Lung microvascular endothelial cell (primary cell): ENCODE results near the gene CDK2. TPM values are rescaled to one million over a fixed set of nuclear protein-coding genes. Genes with fewer than 3 reads are reported as not detected.

Experiments
- DNase-seq, 2 donors: peaks; one replicate each; pipeline versions ENCODE4 v3.0.0 to v3.0.0-alpha.2; 2010; ENCODE audit warnings: low read depth in 2 of 2
- total RNA-seq: library from RNA; depleted of rRNA; stranded (reverse); fragments of >200 nt; gene quantifications from 2 replicates; pipeline ENCODE4 v1.2.1, GENCODE V29; 2014

Gene CDK2
- total RNA-seq, 1 donor from 2014 or later = 20.8 TPM

DNA sequence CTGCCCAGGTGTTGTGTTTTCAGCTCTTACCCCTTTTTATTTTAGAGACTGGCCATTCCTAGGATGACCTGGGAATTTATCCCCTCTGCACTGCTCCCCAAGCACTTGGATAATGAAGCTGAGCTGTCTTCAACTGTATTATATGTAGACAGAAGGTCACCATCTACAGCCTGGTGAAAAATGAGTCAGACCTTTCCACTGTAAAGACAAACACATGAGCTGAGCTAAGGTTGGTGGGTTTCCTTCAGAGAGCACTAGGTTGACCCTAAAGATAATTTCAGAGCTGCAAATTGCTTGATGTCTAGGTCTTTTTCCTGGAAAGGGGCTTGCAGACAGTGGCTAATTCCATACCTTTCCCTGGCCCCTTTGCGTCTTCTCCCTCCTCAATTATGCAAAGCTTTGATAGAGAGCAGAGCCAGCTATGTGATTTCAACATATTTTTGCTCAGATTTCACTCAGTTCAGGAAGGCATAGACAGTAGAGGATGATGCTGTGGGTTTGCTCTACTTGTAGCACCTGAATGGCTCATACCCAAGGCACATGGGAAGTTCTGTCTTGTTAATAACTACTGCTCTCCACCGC, 45.0 kb downstream of the CDK2 start:
- DNase-seq = no peak

- no peak for DNase-seq
Observed at GRCh38 chr12:56013482-56013881, 46.9 kb downstream of the CDK2 start.

DNA sequence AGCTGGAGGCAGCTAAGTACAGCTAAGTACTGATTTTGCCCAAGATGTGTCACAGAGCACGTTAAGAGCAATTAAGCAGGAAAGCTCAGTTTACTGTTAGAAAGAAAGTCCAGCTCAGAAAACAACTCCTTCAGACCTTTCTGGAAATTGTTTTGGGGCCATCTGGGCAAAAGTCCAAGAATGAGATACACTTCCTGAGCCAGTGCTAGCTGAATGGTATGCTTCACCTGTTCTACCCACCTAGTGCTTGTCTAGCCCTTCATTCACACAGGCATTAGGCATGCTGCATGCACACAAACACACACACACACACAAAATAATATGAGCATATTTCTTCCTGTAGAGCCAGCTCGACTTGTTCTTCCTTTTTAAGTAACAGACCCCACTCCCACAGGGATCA, 47.6 kb downstream of the CDK2 start:
- DNase-seq = peak in 1 of 2 donors; percentile 18

DNA sequence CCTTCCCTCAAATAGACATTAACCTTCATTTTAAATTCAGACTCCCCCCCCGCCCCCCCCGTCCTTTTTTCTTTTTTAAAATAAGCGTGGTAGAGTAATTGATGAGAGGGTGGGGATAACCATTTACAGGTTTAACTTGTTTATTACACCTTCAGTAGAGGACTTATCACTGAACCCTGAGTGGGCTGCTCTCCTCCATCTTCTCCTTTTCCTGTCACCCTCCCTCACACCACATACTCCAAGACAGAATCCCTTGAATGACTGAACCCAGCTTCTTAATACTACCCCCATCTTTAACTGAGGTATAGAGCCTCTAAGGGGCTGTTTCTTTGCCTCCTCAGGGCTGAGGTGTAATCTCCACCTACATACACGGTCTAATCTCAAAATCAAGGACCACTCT, 50.6 kb downstream of the CDK2 start:
- DNase-seq = no peak

GRCh38 chr12:56018356-56018755, 51.7 kb downstream of the CDK2 start:
- no peak for DNase-seq

- no peak for DNase-seq
Observed at GRCh38 chr12:56020423-56021184, 54.0 kb downstream of the CDK2 start, which contains the start of gene IKZF4. IKZF4 (plus strand) TSS chr12:56021043; CDS start chr12:56021494, 451 bp downstream.

DNA sequence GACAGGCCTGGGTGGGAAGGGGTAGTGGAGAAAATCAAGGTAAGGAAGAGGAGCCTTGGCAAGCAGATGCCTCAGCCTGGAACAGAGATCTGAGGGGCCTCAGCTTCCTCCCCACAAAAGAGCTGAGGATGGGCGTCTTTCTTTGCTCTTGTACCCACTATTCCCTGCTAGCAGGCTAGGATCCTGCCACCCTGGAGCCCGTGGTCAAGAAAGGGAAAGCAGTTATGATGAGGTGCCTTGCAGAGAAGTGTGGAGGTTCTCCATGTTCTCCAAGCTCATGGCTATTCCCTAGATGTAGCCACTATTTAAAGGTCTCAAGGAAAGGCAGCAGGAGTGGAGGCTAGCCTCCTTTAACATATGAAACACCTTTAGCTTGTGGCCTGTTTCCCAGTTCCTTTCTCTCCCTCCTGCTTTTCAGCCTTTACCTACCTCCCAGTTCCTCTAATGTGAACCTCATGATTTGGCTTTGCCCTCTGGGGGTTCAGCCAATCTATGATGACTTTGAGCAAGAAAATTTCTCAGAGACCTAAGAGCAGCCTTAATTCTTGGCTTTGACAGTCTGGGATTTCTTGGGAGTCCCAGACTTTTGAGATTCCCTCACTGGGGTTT, 55.4 kb downstream of the CDK2 start:
- DNase-seq = no peak

Other genes starting within 250 kb of the CDK2 start
- gene RDH5, start 246.4 kb upstream of the CDK2 start, total RNA-seq = 0.40 and 0.65 TPM in 2 replicates
- gene CD63, start 237.8 kb upstream of the CDK2 start, total RNA-seq = 1,160 and 1,633 TPM in 2 replicates
- 1.4 and 1.5 TPM in 2 replicates for gene GDF11, start 223.7 kb upstream of the CDK2 start, total RNA-seq
- gene SARNP, start 149.1 kb upstream of the CDK2 start, total RNA-seq = 74.0 and 95.0 TPM in 2 replicates
- gene ORMDL2, start 148.8 kb upstream of the CDK2 start, total RNA-seq = 22.7 and 30.6 TPM in 2 replicates
- gene DNAJC14, start 137.2 kb upstream of the CDK2 start, total RNA-seq = 33.6 and 53.8 TPM in 2 replicates
- 0.22 and 0.40 TPM in 2 replicates for gene MMP19, start 123.9 kb upstream of the CDK2 start, total RNA-seq
- 25.1 and 26.8 TPM in 2 replicates for gene PYM1, start 38.9 kb upstream of the CDK2 start, total RNA-seq
- 9.5 and 12.9 TPM in 2 replicates for gene DGKA, start 35.7 kb upstream of the CDK2 start, total RNA-seq
- 0.20 and 0.22 TPM in 2 replicates for gene PMEL, start 788 bp upstream of the CDK2 start, total RNA-seq
- 25.3 and 32.5 TPM in 2 replicates for gene RAB5B, start 7.2 kb downstream of the CDK2 start, total RNA-seq
- gene SUOX, start 30.4 kb downstream of the CDK2 start, total RNA-seq = 8.9 and 10.1 TPM in 2 replicates
- gene IKZF4, start 54.2 kb downstream of the CDK2 start, total RNA-seq = 0.20 and 0.22 TPM in 2 replicates
- gene RPS26, start 75.1 kb downstream of the CDK2 start, total RNA-seq = 99.2 and 124 TPM in 2 replicates
- under 0.01 and 0.22 TPM in 2 replicates for gene ERBB3, start 113.3 kb downstream of the CDK2 start, total RNA-seq
- 80.8 and 102 TPM in 2 replicates for gene PA2G4, start 137.7 kb downstream of the CDK2 start, total RNA-seq
- gene RPL41, start 149.8 kb downstream of the CDK2 start, total RNA-seq = 2,546 and 2,559 TPM in 2 replicates
- 2.6 and 5.0 TPM in 2 replicates for gene ZC3H10, start 151.4 kb downstream of the CDK2 start, total RNA-seq
- gene ESYT1, start 161.4 kb downstream of the CDK2 start, total RNA-seq = 270 and 326 TPM in 2 replicates
- gene MYL6B, start 185.8 kb downstream of the CDK2 start, total RNA-seq = 63.6 and 75.0 TPM in 2 replicates
- gene MYL6, start 191.5 kb downstream of the CDK2 start, total RNA-seq = 2,671 and 3,118 TPM in 2 replicates
- 31.4 and 45.8 TPM in 2 replicates for gene SMARCC2, start 222.7 kb downstream of the CDK2 start, total RNA-seq